Fibroblast of mammary gland (primary cell): ENCODE measurements around the gene SBSN.

Source experiments
- DNase-seq: peaks from one replicate; pipeline ENCODE4 v3.0.0-alpha.2; 2010; ENCODE audit warnings: low read depth
- H3K4me3 ChIP-seq: 2 replicates; pipeline ENCODE4 v1.5.1; 2011; ENCODE audit warnings: low read depth, mild to moderate bottlenecking, low read length, moderate library complexity; ENCODE audit not compliant: control insufficient read depth
- CTCF ChIP-seq: conservative IDR thresholded peaks from 2 replicates; pipeline ENCODE4 v1.5.1; 2011; ENCODE audit warnings: low read depth, low read length, inconsistent platforms; ENCODE audit not compliant: control insufficient read depth, insufficient read depth

The SBSN gene

GRCh38 chr19:35488677-35489076, 39.4 kb downstream of the SBSN start:
- no peak overlapping the region for H3K4me3 ChIP-seq
- DNase-seq: no peak

GRCh38 chr19:35487656-35488182, 40.4 kb downstream of the SBSN start:
- TF ChIP-seq CTCF: no peak

More at GRCh38 chr19:35488677-35489076, 39.4 kb downstream of the SBSN start:
- TF ChIP-seq CTCF: no peak

GRCh38 chr19:35486268-35486708, 41.8 kb downstream of the SBSN start:
- no peak overlapping the region for H3K4me3 ChIP-seq
- TF ChIP-seq CTCF: no peak
- no peak for DNase-seq

More at GRCh38 chr19:35487656-35488182, 40.4 kb downstream of the SBSN start:
- DNase-seq: no peak
- no peak overlapping the region for H3K4me3 ChIP-seq

- no peak for DNase-seq
- no peak overlapping the region for H3K4me3 ChIP-seq
- TF ChIP-seq CTCF: no peak
Observed at GRCh38 chr19:35484252-35485036, 43.7 kb downstream of the SBSN start.

- no peak for TF ChIP-seq CTCF
Observed at GRCh38 chr19:35483089-35483488, 45.0 kb downstream of the SBSN start.

GRCh38 chr19:35478794-35479677, 49.1 kb downstream of the SBSN start:
- no peak for DNase-seq
- TF ChIP-seq CTCF: no peak
- H3K4me3 ChIP-seq: no peak overlapping the region

More at GRCh38 chr19:35483089-35483488, 45.0 kb downstream of the SBSN start:
- no peak for DNase-seq
- no peak overlapping the region for H3K4me3 ChIP-seq
